K562 (cell line): ENCODE results near the gene IL37. TPM values are rescaled to one million over a fixed set of nuclear protein-coding genes. Genes with fewer than 3 reads are reported as not detected.

Experiments used
- ATF3 ChIP-seq, 2 experiments: fragments of 450-650 bp in 1 of 2; sonication (generic) in 1 of 2; formaldehyde crosslinking in 1 of 2; IDR thresholded peaks in 1 of 2; conservative IDR thresholded peaks in 1 of 2; 2 replicates each; pipeline versions ENCODE4 v1.6.1 to v1.8.1; 2016 to 2023; ENCODE audit warnings: mild to moderate bottlenecking in 2 of 2, moderate library complexity in 2 of 2, inconsistent platforms in 1 of 2, missing genetic modification reagents in 1 of 2
- HIVEP1 ChIP-seq: fragments of 250-450 bp; sonication (Bioruptor Pico); IDR thresholded peaks from 2 replicates; pipeline ENCODE4 v1.4.0; 2020; ENCODE audit warnings: mild to moderate bottlenecking
- HMG20A ChIP-seq: fragments of 450-650 bp; formaldehyde crosslinking; conservative IDR thresholded peaks from 2 replicates; pipeline ENCODE4 v1.4.0; 2020; ENCODE audit warnings: mild to moderate bottlenecking, mixed read lengths
- SMAD2 ChIP-seq: fragments of 150-350 bp; IDR thresholded peaks from 2 replicates; pipeline ENCODE4 v1.6.1; 2014; ENCODE audit warnings: low read depth, mild to moderate bottlenecking, low read length
- TFE3 ChIP-seq: fragments of 450-650 bp; formaldehyde crosslinking; IDR thresholded peaks from 2 replicates; pipeline ENCODE4 v1.4.0; 2020; ENCODE audit warnings: mild to moderate bottlenecking, mixed read lengths
- ZNF41 ChIP-seq: fragments of 250-450 bp; sonication (Bioruptor Pico); conservative IDR thresholded peaks from 2 replicates; pipeline ENCODE4 v1.4.0; 2020; ENCODE audit warnings: mild to moderate bottlenecking
- polyA plus RNA-seq, 8 experiments: library from polyadenylated mRNA; depleted of rRNA in 4 of 8; stranded (reverse) in 5 of 8; unstranded in 3 of 8; fragments of >200 nt; fragmentation: Nextera tagmentation in 2 of 8; fragmentation: Illumina TruSeq in 1 of 8; extraction: Ambion mirVana in 2 of 8; extraction: Trizol in 1 of 8; gene quantifications; 2 replicates each; pipeline versions ENCODE4 v1.2.1 to v1.2.3, GENCODE V29; 2011 to 2014; ENCODE audit warnings: inconsistent platforms in 1 of 8, missing spikeins in 1 of 8
- total RNA-seq, 7 experiments: library from RNA; depleted of rRNA in 6 of 7; stranded (reverse); fragments of >200 nt in 6 of 7; fragmentation: Illumina TruSeq in 2 of 7; extraction: Trizol in 2 of 7; gene quantifications; 2 replicates each; pipeline versions ENCODE4 v1.2.1 to v1.2.3, GENCODE V29; 2011 to 2021; ENCODE audit warnings: low replicate concordance in 1 of 7
- TF ChIP-seq, protein P1 (sequence below): IDR thresholded peaks from 2 replicates; pipeline ENCODE4 v1.6.1; 2016; ENCODE audit warnings: missing genetic modification characterization, missing compliant biosample characterization
- TF ChIP-seq, protein P2 (sequence below): IDR thresholded peaks from 2 replicates; pipeline ENCODE4 v1.6.1; 2011; ENCODE audit warnings: borderline replicate concordance, low read depth, mild to moderate bottlenecking, moderate library complexity, low read length; ENCODE audit not compliant: insufficient read depth, poor library complexity, severe bottlenecking
- TF ChIP-seq, protein P3 (sequence below): fragments of 250-450 bp; sonication (Bioruptor Pico); IDR thresholded peaks from 2 replicates; pipeline ENCODE4 v1.4.0; 2020; ENCODE audit warnings: mild to moderate bottlenecking

Gene IL37
- total and polyA plus RNA-seq, 9 of the 15 experiments (the other 6 are each of a cell fraction or from before 2014, with no cell fraction given) = not detected

- no peak for TF ChIP-seq TFE3 (CRISPR knock-in tag)
- TF ChIP-seq, protein P1, sequence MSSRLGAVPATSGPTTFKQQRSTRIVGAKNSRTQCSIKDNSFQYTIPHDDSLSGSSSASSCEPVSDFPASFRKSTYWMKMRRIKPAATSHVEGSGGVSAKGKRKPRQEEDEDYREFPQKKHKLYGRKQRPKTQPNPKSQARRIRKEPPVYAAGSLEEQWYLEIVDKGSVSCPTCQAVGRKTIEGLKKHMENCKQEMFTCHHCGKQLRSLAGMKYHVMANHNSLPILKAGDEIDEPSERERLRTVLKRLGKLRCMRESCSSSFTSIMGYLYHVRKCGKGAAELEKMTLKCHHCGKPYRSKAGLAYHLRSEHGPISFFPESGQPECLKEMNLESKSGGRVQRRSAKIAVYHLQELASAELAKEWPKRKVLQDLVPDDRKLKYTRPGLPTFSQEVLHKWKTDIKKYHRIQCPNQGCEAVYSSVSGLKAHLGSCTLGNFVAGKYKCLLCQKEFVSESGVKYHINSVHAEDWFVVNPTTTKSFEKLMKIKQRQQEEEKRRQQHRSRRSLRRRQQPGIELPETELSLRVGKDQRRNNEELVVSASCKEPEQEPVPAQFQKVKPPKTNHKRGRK (tag) = no peak
- TF ChIP-seq, protein P2, sequence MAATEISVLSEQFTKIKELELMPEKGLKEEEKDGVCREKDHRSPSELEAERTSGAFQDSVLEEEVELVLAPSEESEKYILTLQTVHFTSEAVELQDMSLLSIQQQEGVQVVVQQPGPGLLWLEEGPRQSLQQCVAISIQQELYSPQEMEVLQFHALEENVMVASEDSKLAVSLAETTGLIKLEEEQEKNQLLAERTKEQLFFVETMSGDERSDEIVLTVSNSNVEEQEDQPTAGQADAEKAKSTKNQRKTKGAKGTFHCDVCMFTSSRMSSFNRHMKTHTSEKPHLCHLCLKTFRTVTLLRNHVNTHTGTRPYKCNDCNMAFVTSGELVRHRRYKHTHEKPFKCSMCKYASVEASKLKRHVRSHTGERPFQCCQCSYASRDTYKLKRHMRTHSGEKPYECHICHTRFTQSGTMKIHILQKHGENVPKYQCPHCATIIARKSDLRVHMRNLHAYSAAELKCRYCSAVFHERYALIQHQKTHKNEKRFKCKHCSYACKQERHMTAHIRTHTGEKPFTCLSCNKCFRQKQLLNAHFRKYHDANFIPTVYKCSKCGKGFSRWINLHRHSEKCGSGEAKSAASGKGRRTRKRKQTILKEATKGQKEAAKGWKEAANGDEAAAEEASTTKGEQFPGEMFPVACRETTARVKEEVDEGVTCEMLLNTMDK = no peak
- no peak for TF ChIP-seq SMAD2
- TF ChIP-seq ATF3 (IDR thresholded peaks at IDR 0.05) = no peak
- TF ChIP-seq ATF3 (CRISPR knock-in tag; conservative IDR thresholded peaks at IDR 0.05) = no peak
- TF ChIP-seq HIVEP1 (CRISPR knock-in tag) = no peak
- TF ChIP-seq HMG20A (CRISPR knock-in tag) = no peak
- no peak for TF ChIP-seq ZNF41 (CRISPR knock-in tag)
- TF ChIP-seq, protein P3, sequence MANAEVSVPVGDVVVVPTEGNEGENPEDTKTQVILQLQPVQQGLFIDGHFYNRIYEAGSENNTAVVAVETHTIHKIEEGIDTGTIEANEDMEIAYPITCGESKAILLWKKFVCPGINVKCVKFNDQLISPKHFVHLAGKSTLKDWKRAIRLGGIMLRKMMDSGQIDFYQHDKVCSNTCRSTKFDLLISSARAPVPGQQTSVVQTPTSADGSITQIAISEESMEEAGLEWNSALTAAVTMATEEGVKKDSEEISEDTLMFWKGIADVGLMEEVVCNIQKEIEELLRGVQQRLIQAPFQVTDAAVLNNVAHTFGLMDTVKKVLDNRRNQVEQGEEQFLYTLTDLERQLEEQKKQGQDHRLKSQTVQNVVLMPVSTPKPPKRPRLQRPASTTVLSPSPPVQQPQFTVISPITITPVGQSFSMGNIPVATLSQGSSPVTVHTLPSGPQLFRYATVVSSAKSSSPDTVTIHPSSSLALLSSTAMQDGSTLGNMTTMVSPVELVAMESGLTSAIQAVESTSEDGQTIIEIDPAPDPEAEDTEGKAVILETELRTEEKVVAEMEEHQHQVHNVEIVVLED (CRISPR knock-in tag) = no peak
Measured at GRCh38 chr2:112864072-112864471, 46.9 kb upstream of the IL37 start (continued).
